ENCODE results near the gene FBXO28.

FBXO28 gene

GRCh38 chr1:224159541-224159940 is 45.6 kb downstream of the FBXO28 start:
- DNase-seq (ENCODE audit: low read depth): no peak

- peak; percentile 50 for DNase-seq (ENCODE audit: low read depth)
Measured at GRCh38 chr1:224160171-224160682, 46.3 kb downstream of the FBXO28 start.

GRCh38 chr1:224162768-224163167 is 48.9 kb downstream of the FBXO28 start:
- no peak for DNase-seq (ENCODE audit: low read depth)

- DNase-seq (ENCODE audit: low read depth): no peak
Measured at GRCh38 chr1:224163311-224163710, 49.4 kb downstream of the FBXO28 start.

- DNase-seq (ENCODE audit: low read depth): no peak
Measured at GRCh38 chr1:224168859-224169380, 55.0 kb downstream of the FBXO28 start.

- no peak for DNase-seq (ENCODE audit: low read depth)
Measured at GRCh38 chr1:224169718-224170270, 55.9 kb downstream of the FBXO28 start.

- no peak for DNase-seq (ENCODE audit: low read depth)
Measured at GRCh38 chr1:224170343-224170742, 56.4 kb downstream of the FBXO28 start.

GRCh38 chr1:224170748-224171478 is 57.0 kb downstream of the FBXO28 start:
- DNase-seq (ENCODE audit: low read depth): no peak

GRCh38 chr1:224172229-224172628 is 58.3 kb downstream of the FBXO28 start:
- no peak for DNase-seq (ENCODE audit: low read depth)

GRCh38 chr1:224173523-224173922 is 59.6 kb downstream of the FBXO28 start:
- no peak for DNase-seq (ENCODE audit: low read depth)

GRCh38 chr1:224175617-224176016 is 61.7 kb downstream of the FBXO28 start:
- DNase-seq (ENCODE audit: low read depth): no peak

GRCh38 chr1:224177356-224177999 is 63.6 kb downstream of the FBXO28 start:
- DNase-seq (ENCODE audit: low read depth): no peak

GRCh38 chr1:224178894-224179293 is 65.0 kb downstream of the FBXO28 start:
- DNase-seq (ENCODE audit: low read depth): no peak

- no peak for DNase-seq (ENCODE audit: low read depth)
Measured at GRCh38 chr1:224180783-224181452, 67.0 kb downstream of the FBXO28 start.

GRCh38 chr1:224181453-224181810 is 67.5 kb downstream of the FBXO28 start:
- no peak for DNase-seq (ENCODE audit: low read depth)

- no peak for DNase-seq (ENCODE audit: low read depth)
Measured at GRCh38 chr1:224182057-224182865, 68.3 kb downstream of the FBXO28 start.

- peak; percentile 75 for DNase-seq (ENCODE audit: low read depth)
Measured at GRCh38 chr1:224182866-224183590, 69.1 kb downstream of the FBXO28 start, which contains the start of gene DEGS1. Gene DEGS1, plus strand, starts transcription at chr1:224183240. Its CDS starts 97 bp downstream, at chr1:224183337.

GRCh38 chr1:224183591-224184312 is 69.8 kb downstream of the FBXO28 start:
- DNase-seq (ENCODE audit: low read depth): peak; percentile 34

- DNase-seq (ENCODE audit: low read depth): no peak
Measured at GRCh38 chr1:224185208-224185607, 71.3 kb downstream of the FBXO28 start.

- DNase-seq (ENCODE audit: low read depth): no peak
Measured at GRCh38 chr1:224188286-224188685, 74.4 kb downstream of the FBXO28 start.

Data from CMK (cell line).